ENCODE results near the gene BCAP31.

- TF ChIP-seq CTCF (IDR thresholded peaks at IDR 0.05): no peak
- no peak for TF ChIP-seq POLR2A (IDR thresholded peaks at IDR 0.05)
Observed at GRCh38 chrX:153725039-153725831, 1.0 kb upstream of the BCAP31 start.
